ENCODE data around the gene AGPAT4. TPM values are rescaled to one million over a fixed set of nuclear protein-coding genes. Genes with fewer than 3 reads are reported as not detected.

AGPAT4 gene
- polyA plus RNA-seq, 1 donor (not counting 4 experiments of a cell fraction or from before 2014, with no cell fraction given), result 8.4 TPM

- H3K9ac ChIP-seq (ENCODE audit: control insufficient read depth, extremely low read depth, insufficient read depth, low read length), result no peak overlapping the region
- no peaks in the 10 kb centered on the region for H3K9me1 ChIP-seq (ENCODE audit: control insufficient read depth, extremely low read depth, insufficient read depth, low read length)
- no peaks in the 10 kb centered on the region for H3K9me3 ChIP-seq (ENCODE audit: control insufficient read depth, low read depth, low read length)
- no peak for FAIRE-seq
- no peak overlapping the region for H3K4me3 ChIP-seq (ENCODE audit: control insufficient read depth in 2 of 3, extremely low read depth in 1 of 3, insufficient read depth in 2 of 3, low read depth in 1 of 3, low read length in 3 of 3)
- dilution Hi-C loops (cut with MboI; ENCODE audit: extremely low pct_ligation_motif_present, low sequenced_read_pairs), result no loop called here
- no peak overlapping the region for H2AFZ ChIP-seq (ENCODE audit: control insufficient read depth, low read length)
- H3K36me3 ChIP-seq (ENCODE audit: control insufficient read depth in 2 of 2, extremely low read depth in 1 of 2, insufficient read depth in 2 of 2, low read length in 2 of 2), result peaks cover 24 to 40% of the 10 kb centered on the region in 2 experiments
- H3K4me2 ChIP-seq (ENCODE audit: control insufficient read depth, extremely low read depth, insufficient read depth, low read depth, low read length), result no peak overlapping the region
- DNase-seq (ENCODE audit: low read depth, low spot score), result no peak
- H3K4me1 ChIP-seq (ENCODE audit: control insufficient read depth, extremely low read depth, insufficient read depth, low read length), result peaks cover 14% of the 10 kb centered on the region
- H3K27ac ChIP-seq (ENCODE audit: control insufficient read depth, insufficient read depth, low read length), result no peak overlapping the region
- TF ChIP-seq EZH2 (IDR thresholded peaks at IDR 0.05; ENCODE audit: low read length), result no peak
- no peak for TF ChIP-seq CTCF (optimal IDR thresholded peaks at IDR 0.05 in 1 of 3, IDR thresholded peaks at IDR 0.05 in 1 of 3, conservative IDR thresholded peaks at IDR 0.05 in 1 of 3; ENCODE audit: extremely low read depth in 1 of 3, insufficient read depth in 2 of 3, low read length in 3 of 3)
- H3K27me3 ChIP-seq (ENCODE audit: control insufficient read depth, extremely low read depth, insufficient read depth, low read length), result no peaks in the 10 kb centered on the region
- no peaks in the 10 kb centered on the region for H4K20me1 ChIP-seq (ENCODE audit: control insufficient read depth, extremely low read depth, insufficient read depth, low read length)
- H3K79me2 ChIP-seq (ENCODE audit: control insufficient read depth, insufficient read depth, low read length), result no peaks in the 10 kb centered on the region
Observed at GRCh38 chr6:161108916-161109315, 164.9 kb downstream of the AGPAT4 start.

GRCh38 chr6:161107779-161108730 lies 165.8 kb downstream of the AGPAT4 start:
- Histone ChIP-seq H3K9me3 (ENCODE audit: control insufficient read depth, low read depth, low read length) (no peaks in the 10 kb centered on the region), H3K9me1 (ENCODE audit: control insufficient read depth, extremely low read depth, insufficient read depth, low read length) (no peaks in the 10 kb centered on the region), H3K79me2 (ENCODE audit: control insufficient read depth, insufficient read depth, low read length) (no peaks in the 10 kb centered on the region), H3K36me3 (ENCODE audit: control insufficient read depth in 2 of 2, extremely low read depth in 1 of 2, insufficient read depth in 2 of 2, low read length in 2 of 2) (peaks cover 22 to 48% of the 10 kb centered on the region in 2 experiments), H4K20me1 (ENCODE audit: control insufficient read depth, extremely low read depth, insufficient read depth, low read length) (no peaks in the 10 kb centered on the region), H3K27me3 (ENCODE audit: control insufficient read depth, extremely low read depth, insufficient read depth, low read length) (no peaks in the 10 kb centered on the region), H3K4me2 (ENCODE audit: control insufficient read depth, extremely low read depth, insufficient read depth, low read depth, low read length) (no peak overlapping the region), H3K27ac (ENCODE audit: control insufficient read depth, insufficient read depth, low read length) (no peak overlapping the region), H3K4me1 (ENCODE audit: control insufficient read depth, extremely low read depth, insufficient read depth, low read length) (peaks cover 14% of the 10 kb centered on the region), H3K9ac (ENCODE audit: control insufficient read depth, extremely low read depth, insufficient read depth, low read length) (no peak overlapping the region), H3K4me3 (ENCODE audit: control insufficient read depth in 2 of 3, extremely low read depth in 1 of 3, insufficient read depth in 2 of 3, low read depth in 1 of 3, low read length in 3 of 3) (no peak overlapping the region), H2AFZ (ENCODE audit: control insufficient read depth, low read length) (no peak overlapping the region)
- FAIRE-seq, result no peak
- no peak for TF ChIP-seq CTCF (optimal IDR thresholded peaks at IDR 0.05 in 1 of 3, IDR thresholded peaks at IDR 0.05 in 1 of 3, conservative IDR thresholded peaks at IDR 0.05 in 1 of 3; ENCODE audit: extremely low read depth in 1 of 3, insufficient read depth in 2 of 3, low read length in 3 of 3)
- no peak for TF ChIP-seq EZH2 (IDR thresholded peaks at IDR 0.05; ENCODE audit: low read length)
- DNase-seq (ENCODE audit: low read depth, low spot score), result no peak
- dilution Hi-C loops (cut with MboI; ENCODE audit: extremely low pct_ligation_motif_present, low sequenced_read_pairs), result no loop called here
